Activated gamma-delta T cell (primary cell): ENCODE data around the gene PYGO1.
"Not testable (repeated sequence)": the region's sequence is repeated elsewhere in the genome, so short reads cannot be mapped to it uniquely, and the experiment has no call there.

Experiments used
- DNase-seq: peaks from one replicate; lab custom pipeline; 2025; lab: John Stamatoyannopoulos, UW
- total RNA-seq, 2 donors: gene quantifications; one replicate each; lab custom pipeline; 2026; lab: John Stamatoyannopoulos, UW

Gene PYGO1, protein sequence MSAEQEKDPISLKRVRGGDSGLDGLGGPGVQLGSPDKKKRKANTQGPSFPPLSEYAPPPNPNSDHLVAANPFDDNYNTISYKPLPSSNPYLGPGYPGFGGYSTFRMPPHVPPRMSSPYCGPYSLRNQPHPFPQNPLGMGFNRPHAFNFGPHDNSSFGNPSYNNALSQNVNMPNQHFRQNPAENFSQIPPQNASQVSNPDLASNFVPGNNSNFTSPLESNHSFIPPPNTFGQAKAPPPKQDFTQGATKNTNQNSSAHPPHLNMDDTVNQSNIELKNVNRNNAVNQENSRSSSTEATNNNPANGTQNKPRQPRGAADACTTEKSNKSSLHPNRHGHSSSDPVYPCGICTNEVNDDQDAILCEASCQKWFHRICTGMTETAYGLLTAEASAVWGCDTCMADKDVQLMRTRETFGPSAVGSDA
- 0.26 to 0.36 reads per million in 2 donors for total RNA-seq

GRCh38 chr15:55588070-55588814 is at the start of gene PYGO1:
Gene PYGO1 (minus strand): TSS chr15:55588345. CDS start chr15:55587883, 462 bp downstream.
- no peak for DNase-seq

GRCh38 chr15:55637086-55637485 is 48.9 kb upstream of the PYGO1 start:
- DNase-seq: no peak

DNA sequence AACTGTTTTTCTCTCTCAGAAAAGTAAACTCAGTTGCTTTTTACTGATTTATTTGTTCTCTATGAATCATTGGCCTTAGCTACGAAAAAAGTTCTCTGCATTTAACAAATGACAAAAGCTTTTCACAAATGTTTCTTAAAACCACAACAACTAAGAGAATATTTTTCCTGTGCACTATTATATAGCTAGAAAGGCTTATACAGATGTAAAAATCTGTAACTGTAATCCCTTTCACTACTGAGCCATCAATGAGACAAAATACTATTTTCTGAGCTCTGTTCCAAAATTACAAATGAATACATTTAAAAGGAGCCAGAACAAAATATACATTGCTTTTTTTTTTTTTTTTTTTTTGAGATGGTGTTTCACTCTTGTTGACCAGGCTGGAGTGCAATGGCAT is 45.6 kb upstream of the PYGO1 start:
- no peak for DNase-seq

- DNase-seq: no peak
Observed at GRCh38 chr15:55632434-55632833, 44.3 kb upstream of the PYGO1 start.

- DNase-seq: no peak
Observed at GRCh38 chr15:55630858-55631257, 42.7 kb upstream of the PYGO1 start.

DNA sequence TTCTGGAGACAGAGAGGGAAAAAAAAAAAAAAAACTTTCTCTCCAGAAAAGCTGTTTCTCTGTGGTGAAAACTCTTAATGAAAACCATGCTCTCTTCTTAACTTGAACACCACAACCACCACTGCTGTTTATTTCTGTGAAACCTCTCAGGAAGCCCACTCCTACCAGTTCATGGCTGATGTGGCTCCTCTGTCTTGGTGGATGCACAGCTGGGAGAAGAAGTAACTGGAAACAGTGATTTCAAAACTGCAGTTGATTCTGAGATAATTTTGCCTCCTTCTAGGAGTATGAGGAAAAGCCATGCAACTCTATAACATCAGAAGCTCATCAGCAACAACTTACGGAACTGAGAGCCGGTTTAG is 40.2 kb upstream of the PYGO1 start:
- no peak for DNase-seq

- no peak for DNase-seq
Observed at GRCh38 chr15:55627730-55628368, 39.7 kb upstream of the PYGO1 start.

DNA sequence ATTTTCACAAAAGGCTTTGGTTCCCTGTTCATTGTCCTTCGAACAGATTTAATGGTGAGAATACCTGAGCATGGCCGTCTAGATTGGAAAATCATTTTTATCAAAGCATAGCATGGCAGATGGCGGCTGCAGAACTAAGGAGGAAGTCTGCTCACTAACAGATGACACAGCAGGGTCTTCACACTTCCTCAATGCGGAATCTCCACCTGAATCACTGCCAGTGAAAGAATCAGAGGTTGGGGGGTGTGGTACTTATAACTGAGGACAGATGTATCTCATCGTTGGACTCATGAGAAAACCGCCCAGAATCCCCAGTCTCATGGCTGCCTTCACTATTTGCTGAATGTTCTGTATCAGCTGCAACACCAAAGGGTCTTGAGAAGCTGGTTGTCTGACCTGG is 31.6 kb upstream of the PYGO1 start:
- no peak for DNase-seq

- DNase-seq: no peak
Observed at GRCh38 chr15:55618387-55618786, 30.2 kb upstream of the PYGO1 start.

GRCh38 chr15:55615445-55615844 is 27.3 kb upstream of the PYGO1 start:
- DNase-seq: no peak

DNA sequence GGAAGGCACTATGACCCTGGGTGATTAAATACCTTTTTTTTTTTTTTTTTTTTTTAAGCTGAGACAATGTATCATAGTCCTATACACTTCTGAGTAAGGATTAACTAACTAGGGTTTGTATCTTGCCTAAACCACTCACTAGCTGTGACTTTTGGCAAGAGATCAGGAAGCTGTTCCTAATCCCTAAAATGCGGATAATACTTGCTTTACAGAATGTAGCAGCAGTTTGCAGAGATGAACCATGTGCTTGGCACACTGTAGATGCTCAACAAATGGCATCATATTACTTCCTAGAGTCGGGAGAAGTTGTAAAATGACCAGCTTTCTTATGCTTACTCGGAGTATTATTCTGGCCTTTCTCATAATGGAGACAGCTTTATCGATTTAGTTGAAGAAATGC is 25.6 kb upstream of the PYGO1 start:
- no peak for DNase-seq

- no peak for DNase-seq
Observed at GRCh38 chr15:55606214-55606613, 18.1 kb upstream of the PYGO1 start.

DNA sequence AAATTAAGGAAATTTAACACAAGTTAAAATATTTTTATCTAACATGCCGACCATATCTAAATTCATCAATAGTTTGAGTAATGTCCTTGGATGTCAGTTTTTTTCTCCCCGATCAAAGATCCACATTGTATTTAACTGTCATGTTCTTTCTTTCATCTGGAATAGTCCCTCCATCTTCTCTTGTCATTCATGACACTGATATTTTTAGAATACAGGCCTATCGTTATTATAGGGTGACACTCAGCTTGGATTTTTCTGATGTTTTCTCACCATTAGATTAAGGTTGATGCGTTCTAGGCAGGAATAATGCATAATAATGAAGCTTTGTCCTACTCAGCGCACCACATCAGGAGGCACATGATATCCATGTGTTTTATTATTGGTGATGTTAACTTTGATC is 13.2 kb upstream of the PYGO1 start:
- no peak for DNase-seq

- DNase-seq: no peak
Observed at GRCh38 chr15:55599439-55599838, 11.3 kb upstream of the PYGO1 start.

- DNase-seq: not testable (repeated sequence)
Observed at GRCh38 chr15:55593019-55593418, 4.9 kb upstream of the PYGO1 start.

- DNase-seq: no peak
Observed at GRCh38 chr15:55590788-55591187, 2.6 kb upstream of the PYGO1 start.

DNA sequence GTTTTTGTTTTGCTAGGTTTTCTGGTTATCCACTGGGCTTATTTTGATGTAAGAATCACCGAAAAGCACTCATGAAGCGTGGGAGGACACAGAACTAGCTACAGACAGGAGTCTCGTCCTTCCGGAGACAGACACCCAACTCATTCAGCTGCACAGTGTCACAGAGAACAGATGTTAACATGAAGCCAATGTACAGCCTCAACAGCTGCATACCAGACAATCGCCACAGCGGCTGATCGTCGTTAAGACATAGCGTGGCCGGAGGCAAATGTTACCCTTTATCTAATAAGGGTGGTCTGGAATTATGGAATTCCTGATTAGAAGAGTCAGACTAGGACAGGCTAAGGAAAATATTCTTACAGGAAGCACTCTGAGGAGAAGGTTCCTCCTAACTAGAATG is 1.1 kb upstream of the PYGO1 start:
- DNase-seq: no peak

DNA sequence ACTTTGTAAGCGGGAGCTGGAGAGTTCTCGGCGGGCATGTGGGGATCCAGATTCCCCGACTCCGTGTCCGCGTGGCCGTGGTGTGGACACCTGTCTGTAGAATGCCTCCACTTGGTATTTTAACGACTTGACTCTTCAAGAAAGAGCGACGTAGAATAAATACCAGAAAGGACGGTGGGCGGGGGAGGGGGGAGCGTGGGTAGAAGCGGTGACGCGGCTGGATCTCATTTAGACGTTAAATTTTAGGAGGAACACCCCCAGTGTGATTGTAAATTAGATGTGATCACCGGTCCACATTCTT is 620 bp upstream of the PYGO1 start:
- no peak for DNase-seq

GRCh38 chr15:55587321-55588069 is 650 bp downstream of the PYGO1 start:
- DNase-seq: no peak

DNA sequence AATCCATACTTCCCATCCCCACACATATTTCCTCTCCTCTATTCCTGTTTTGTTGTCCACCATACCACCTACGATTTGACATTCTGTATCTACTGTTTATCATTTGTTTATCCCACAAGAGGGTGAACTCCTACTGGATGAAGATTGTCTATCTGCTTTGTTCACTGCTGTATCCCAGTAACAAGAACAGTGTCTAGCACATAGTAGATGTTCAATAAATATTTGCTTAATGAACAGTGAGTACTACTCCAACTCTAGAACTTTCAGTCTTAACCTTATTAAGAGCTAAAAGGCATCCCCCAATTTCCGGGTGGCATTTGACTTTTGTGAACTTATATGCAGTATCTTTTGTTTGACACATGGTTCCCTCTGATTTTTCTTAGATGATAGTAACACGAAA is 1.3 kb downstream of the PYGO1 start:
- no peak for DNase-seq

DNA sequence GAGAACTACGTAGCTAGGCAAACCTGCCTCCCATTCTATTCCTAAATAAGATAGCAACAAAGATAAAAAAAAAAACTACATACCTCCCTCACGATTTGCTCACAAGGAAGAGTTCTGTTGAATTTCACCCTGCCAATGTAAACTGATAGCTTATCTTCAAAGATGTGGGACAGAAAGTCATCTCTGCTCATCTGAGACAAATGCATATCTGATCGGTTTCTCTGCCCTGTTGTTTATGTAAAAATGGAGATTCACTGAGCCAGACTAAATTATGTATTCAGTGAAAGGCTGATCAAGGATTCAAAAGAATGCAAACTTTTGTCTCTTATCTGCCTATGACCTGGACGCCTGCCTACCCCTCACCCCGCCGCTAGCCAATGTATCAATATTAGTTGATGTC is 11.2 kb downstream of the PYGO1 start:
- no peak for DNase-seq

DNA sequence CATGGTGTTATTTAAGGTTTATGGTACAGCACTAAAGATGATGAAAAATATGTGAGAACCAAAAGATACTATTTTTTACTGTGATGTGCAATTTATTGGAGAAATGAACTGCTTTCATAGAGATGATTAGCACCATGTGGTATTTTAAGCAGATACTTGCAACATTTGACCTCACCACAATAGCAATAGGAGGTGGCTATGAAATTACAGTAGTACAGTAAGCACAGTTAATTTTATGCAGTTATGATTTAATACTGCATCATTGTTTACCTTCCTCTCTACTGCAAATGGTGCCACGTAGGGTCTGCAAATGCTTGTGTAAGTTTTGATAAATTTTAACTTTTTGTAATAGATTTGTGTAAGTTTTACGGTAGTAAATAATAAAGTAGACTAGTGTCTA is 14.0 kb downstream of the PYGO1 start:
- no peak for DNase-seq
